K562 (cell line): ENCODE data around the gene LRP2BP. TPM values are rescaled to one million over a fixed set of nuclear protein-coding genes. Genes with fewer than 3 reads are reported as not detected.

ENCODE experiments used
- ATF4 ChIP-seq: fragments of 450-650 bp; formaldehyde crosslinking; IDR thresholded peaks from 2 replicates; pipeline ENCODE4 v1.4.0; 2022; ENCODE audit warnings: mild to moderate bottlenecking, moderate library complexity
- HDAC3 ChIP-seq: fragments of 450-650 bp; IDR thresholded peaks from 2 replicates; pipeline ENCODE4 v1.6.1; 2018; ENCODE audit warnings: borderline replicate concordance, mild to moderate bottlenecking, moderate library complexity; ENCODE audit not compliant: partially characterized antibody
- MAZ ChIP-seq, 2 experiments: fragments of 450-650 bp in 1 of 2; sonication (generic) in 1 of 2; formaldehyde crosslinking; IDR thresholded peaks in 1 of 2; conservative IDR thresholded peaks in 1 of 2; 2 replicates each; pipeline versions ENCODE4 v1.4.0 to v1.5.0; 2020; ENCODE audit warnings: mild to moderate bottlenecking in 1 of 2, missing genetic modification reagents in 1 of 2
- PHF8 ChIP-seq: fragments of 200-600 bp; sonication (generic); IDR thresholded peaks from 2 replicates; pipeline ENCODE4 v1.6.1; 2012; ENCODE audit warnings: mixed run types, mild to moderate bottlenecking, inconsistent platforms, low read length, moderate library complexity, borderline replicate concordance
- SMC3 ChIP-seq: conservative IDR thresholded peaks from 2 replicates; pipeline ENCODE4 v1.6.1; 2011; ENCODE audit warnings: low read depth, low read length, improper control_type of control experiment; ENCODE audit not compliant: insufficient read depth
- TFE3 ChIP-seq: fragments of 450-650 bp; formaldehyde crosslinking; IDR thresholded peaks from 2 replicates; pipeline ENCODE4 v1.4.0; 2020; ENCODE audit warnings: mild to moderate bottlenecking, mixed read lengths
- polyA plus RNA-seq, 8 experiments: library from polyadenylated mRNA; depleted of rRNA in 4 of 8; stranded (reverse) in 5 of 8; unstranded in 3 of 8; fragments of >200 nt; fragmentation: Nextera tagmentation in 2 of 8; fragmentation: Illumina TruSeq in 1 of 8; extraction: Ambion mirVana in 2 of 8; extraction: Trizol in 1 of 8; gene quantifications; 2 replicates each; pipeline versions ENCODE4 v1.2.1 to v1.2.3, GENCODE V29; 2011 to 2014; ENCODE audit warnings: inconsistent platforms in 1 of 8, missing spikeins in 1 of 8
- total RNA-seq, 7 experiments: library from RNA; depleted of rRNA in 6 of 7; stranded (reverse); fragments of >200 nt in 6 of 7; fragmentation: Illumina TruSeq in 2 of 7; extraction: Trizol in 2 of 7; gene quantifications; 2 replicates each; pipeline versions ENCODE4 v1.2.1 to v1.2.3, GENCODE V29; 2011 to 2021; ENCODE audit warnings: low replicate concordance in 1 of 7
- TF ChIP-seq, protein P1 (sequence below): fragments of 450-650 bp; IDR thresholded peaks from 2 replicates; pipeline ENCODE4 v1.6.1; 2016; ENCODE audit warnings: low read depth
- TF ChIP-seq, protein P2 (sequence below): fragments of 450-650 bp; IDR thresholded peaks from 2 replicates; pipeline ENCODE4 v1.6.1; 2017; ENCODE audit warnings: antibody characterized with exemption, mild to moderate bottlenecking

LRP2BP gene
- total and polyA plus RNA-seq, 9 of the 15 experiments (the other 6 are each of a cell fraction or from before 2014, with no cell fraction given) = 0.42 to 2.1 (median 0.62) TPM

DNA sequence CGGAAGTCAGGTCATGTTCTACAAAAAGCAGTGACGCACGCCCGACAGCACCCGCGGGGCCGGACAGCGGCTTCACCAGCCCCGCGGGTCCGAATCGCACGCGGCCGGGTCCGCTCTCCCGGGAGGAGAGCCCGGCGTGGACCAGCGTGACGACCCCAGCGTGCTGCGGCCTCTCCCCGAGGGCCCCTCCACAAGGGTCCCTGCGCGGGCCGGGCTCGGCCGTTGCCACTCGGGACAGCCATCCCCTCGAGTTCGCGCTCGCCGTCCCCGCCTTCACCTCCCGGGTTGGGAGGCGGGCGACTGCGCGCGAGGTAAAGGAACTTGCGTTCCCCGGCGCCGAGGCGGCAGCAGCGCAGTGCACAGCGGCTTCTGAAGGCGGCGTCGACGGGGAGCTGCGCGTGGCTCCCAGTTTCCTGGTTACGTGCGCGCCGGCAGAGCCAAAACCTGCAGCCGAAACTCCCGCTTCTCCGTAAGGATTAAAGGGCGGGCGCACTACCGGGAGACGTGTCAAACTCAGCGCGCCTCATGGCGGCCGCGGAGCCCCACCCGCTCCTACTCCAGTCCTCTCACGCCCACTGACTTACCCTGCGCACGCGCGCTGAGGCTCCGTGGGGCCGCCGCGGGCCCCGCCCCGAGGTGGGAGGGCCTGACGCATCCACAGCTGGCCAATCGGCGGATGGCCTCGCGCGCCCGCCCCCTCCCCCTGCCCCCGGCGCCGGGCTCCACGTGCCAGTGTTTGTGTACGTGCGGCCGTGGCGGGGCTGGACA, 416 bp upstream of the LRP2BP start (continued):
- TF ChIP-seq, protein P1, sequence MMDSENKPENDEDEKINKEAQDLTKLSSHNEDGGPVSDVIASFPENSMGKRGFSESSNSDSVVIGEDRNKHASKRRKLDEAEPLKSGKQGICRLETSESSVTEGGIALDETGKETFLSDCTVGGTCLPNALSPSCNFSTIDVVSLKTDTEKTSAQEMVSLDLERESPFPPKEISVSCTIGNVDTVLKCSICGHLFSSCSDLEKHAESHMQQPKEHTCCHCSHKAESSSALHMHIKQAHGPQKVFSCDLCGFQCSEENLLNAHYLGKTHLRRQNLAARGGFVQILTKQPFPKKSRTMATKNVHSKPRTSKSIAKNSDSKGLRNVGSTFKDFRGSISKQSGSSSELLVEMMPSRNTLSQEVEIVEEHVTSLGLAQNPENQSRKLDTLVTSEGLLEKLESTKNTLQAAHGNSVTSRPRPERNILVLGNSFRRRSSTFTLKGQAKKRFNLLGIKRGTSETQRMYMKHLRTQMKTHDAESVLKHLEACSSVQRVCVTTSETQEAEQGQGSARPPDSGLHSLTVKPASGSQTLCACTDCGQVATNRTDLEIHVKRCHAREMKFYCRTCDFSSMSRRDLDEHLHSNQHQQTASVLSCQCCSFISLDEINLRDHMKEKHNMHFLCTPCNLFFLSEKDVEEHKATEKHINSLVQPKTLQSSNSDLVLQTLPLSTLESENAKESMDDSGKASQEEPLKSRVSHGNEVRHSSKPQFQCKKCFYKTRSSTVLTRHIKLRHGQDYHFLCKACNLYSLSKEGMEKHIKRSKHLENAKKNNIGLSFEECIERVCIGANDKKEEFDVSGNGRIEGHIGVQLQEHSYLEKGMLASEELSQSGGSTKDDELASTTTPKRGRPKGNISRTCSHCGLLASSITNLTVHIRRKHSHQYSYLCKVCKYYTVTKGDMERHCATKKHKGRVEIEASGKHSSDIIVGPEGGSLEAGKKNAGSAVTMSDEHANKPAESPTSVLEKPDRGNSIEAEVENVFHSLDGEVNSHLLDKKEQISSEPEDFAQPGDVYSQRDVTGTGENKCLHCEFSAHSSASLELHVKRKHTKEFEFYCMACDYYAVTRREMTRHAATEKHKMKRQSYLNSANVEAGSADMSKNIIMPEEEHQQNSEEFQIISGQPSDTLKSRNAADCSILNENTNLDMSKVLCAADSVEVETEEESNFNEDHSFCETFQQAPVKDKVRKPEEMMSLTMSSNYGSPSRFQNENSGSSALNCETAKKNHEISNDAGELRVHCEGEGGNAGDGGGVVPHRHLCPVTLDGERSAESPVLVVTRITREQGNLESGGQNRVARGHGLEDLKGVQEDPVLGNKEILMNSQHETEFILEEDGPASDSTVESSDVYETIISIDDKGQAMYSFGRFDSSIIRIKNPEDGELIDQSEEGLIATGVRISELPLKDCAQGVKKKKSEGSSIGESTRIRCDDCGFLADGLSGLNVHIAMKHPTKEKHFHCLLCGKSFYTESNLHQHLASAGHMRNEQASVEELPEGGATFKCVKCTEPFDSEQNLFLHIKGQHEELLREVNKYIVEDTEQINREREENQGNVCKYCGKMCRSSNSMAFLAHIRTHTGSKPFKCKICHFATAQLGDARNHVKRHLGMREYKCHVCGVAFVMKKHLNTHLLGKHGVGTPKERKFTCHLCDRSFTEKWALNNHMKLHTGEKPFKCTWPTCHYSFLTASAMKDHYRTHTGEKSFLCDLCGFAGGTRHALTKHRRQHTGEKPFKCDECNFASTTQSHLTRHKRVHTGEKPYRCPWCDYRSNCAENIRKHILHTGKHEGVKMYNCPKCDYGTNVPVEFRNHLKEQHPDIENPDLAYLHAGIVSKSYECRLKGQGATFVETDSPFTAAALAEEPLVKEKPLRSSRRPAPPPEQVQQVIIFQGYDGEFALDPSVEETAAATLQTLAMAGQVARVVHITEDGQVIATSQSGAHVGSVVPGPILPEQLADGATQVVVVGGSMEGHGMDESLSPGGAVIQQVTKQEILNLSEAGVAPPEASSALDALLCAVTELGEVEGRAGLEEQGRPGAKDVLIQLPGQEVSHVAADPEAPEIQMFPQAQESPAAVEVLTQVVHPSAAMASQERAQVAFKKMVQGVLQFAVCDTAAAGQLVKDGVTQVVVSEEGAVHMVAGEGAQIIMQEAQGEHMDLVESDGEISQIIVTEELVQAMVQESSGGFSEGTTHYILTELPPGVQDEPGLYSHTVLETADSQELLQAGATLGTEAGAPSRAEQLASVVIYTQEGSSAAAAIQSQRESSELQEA = no peak
- TF ChIP-seq, protein P2, sequence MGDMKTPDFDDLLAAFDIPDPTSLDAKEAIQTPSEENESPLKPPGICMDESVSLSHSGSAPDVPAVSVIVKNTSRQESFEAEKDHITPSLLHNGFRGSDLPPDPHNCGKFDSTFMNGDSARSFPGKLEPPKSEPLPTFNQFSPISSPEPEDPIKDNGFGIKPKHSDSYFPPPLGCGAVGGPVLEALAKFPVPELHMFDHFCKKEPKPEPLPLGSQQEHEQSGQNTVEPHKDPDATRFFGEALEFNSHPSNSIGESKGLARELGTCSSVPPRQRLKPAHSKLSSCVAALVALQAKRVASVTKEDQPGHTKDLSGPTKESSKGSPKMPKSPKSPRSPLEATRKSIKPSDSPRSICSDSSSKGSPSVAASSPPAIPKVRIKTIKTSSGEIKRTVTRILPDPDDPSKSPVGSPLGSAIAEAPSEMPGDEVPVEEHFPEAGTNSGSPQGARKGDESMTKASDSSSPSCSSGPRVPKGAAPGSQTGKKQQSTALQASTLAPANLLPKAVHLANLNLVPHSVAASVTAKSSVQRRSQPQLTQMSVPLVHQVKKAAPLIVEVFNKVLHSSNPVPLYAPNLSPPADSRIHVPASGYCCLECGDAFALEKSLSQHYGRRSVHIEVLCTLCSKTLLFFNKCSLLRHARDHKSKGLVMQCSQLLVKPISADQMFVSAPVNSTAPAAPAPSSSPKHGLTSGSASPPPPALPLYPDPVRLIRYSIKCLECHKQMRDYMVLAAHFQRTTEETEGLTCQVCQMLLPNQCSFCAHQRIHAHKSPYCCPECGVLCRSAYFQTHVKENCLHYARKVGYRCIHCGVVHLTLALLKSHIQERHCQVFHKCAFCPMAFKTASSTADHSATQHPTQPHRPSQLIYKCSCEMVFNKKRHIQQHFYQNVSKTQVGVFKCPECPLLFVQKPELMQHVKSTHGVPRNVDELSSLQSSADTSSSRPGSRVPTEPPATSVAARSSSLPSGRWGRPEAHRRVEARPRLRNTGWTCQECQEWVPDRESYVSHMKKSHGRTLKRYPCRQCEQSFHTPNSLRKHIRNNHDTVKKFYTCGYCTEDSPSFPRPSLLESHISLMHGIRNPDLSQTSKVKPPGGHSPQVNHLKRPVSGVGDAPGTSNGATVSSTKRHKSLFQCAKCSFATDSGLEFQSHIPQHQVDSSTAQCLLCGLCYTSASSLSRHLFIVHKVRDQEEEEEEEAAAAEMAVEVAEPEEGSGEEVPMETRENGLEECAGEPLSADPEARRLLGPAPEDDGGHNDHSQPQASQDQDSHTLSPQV = peak; percentile 80
- peak; percentile 80 to 82; a peak in 3 of 4 replicates for TF ChIP-seq MAZ (CRISPR knock-in tag; conservative IDR thresholded peaks at IDR 0.05 in 1 of 2, IDR thresholded peaks at IDR 0.05 in 1 of 2)
- peak; percentile 70; the same call in 1 of the 2 replicates for TF ChIP-seq PHF8
- 0 out of 2 replicates have a peak, but pooled peaks have one; percentile 2 for TF ChIP-seq ATF4 (CRISPR knock-in tag)
- TF ChIP-seq SMC3 = 0 out of 2 replicates have a peak, but pooled peaks have one; percentile 4
- no peak for TF ChIP-seq HDAC3
- no peak for TF ChIP-seq TFE3 (CRISPR knock-in tag)
